Mesothelial cell of epicardium (in vitro differentiated cells): ENCODE measurements around the gene SLC28A1. TPM values are rescaled to one million over a fixed set of nuclear protein-coding genes. Genes with fewer than 3 reads are reported as not detected.
"Not testable (repeated sequence)": the region's sequence is repeated elsewhere in the genome, so short reads cannot be mapped to it uniquely, and the experiment has no call there.

Experiments used
- DNase-seq, 2 experiments: peaks; one replicate each; pipeline ENCODE4 v3.0.0; 2021; ENCODE audit warnings: low spot score in 2 of 2; ENCODE audit not compliant: unreplicated experiment in 2 of 2
- H3K27ac Mint-ChIP-seq: 2 replicates; pipeline ENCODE4 v1.8.0; 2021; ENCODE audit warnings: mixed read lengths
- H3K27me3 Mint-ChIP-seq: 2 replicates; pipeline ENCODE4 v1.8.0; 2021; ENCODE audit warnings: low read depth, mixed read lengths
- H3K36me3 Mint-ChIP-seq: 2 replicates; pipeline ENCODE4 v1.8.0; 2021; ENCODE audit warnings: mixed read lengths
- H3K4me1 Mint-ChIP-seq: 2 replicates; pipeline ENCODE4 v1.8.0; 2021; ENCODE audit warnings: mixed read lengths
- H3K4me3 Mint-ChIP-seq: 2 replicates; pipeline ENCODE4 v1.8.0; 2021; ENCODE audit warnings: mild to moderate bottlenecking, moderate library complexity, mixed read lengths
- H3K9me3 Mint-ChIP-seq: 2 replicates; pipeline ENCODE4 v1.8.0; 2021; ENCODE audit warnings: mixed read lengths
- CTCF ChIP-seq: fragments of 200-600 bp; sonication (generic); IDR thresholded peaks from one replicate; pipeline ENCODE4 v1.5.0; 2021; ENCODE audit warnings: antibody characterized with exemption; ENCODE audit not compliant: unreplicated experiment
- total RNA-seq: library from RNA; stranded (reverse); gene quantifications from 3 replicates; pipeline ENCODE4 v1.2.1, GENCODE V29; 2021

The SLC28A1 gene
- total RNA-seq, 1 donor from 2014 or later, result 0.20 TPM

GRCh38 chr15:84840255-84840654 is 44.2 kb upstream of the SLC28A1 start:
- peaks cover 8% of the 10 kb centered on the region for H3K36me3 Mint-ChIP-seq
- DNase-seq, result no peak
- no peaks in the 10 kb centered on the region for H3K27me3 Mint-ChIP-seq
- no peak overlapping the region for H3K4me3 Mint-ChIP-seq
- no peak overlapping the region for H3K27ac Mint-ChIP-seq
- H3K9me3 Mint-ChIP-seq, result peaks cover 1% of the 10 kb centered on the region
- TF ChIP-seq CTCF, result no peak
- no peaks in the 10 kb centered on the region for H3K4me1 Mint-ChIP-seq

- no peak overlapping the region for H3K27ac Mint-ChIP-seq
- DNase-seq, result no peak
- H3K27me3 Mint-ChIP-seq, result no peaks in the 10 kb centered on the region
- peaks cover 12% of the 10 kb centered on the region for H3K36me3 Mint-ChIP-seq
- H3K9me3 Mint-ChIP-seq, result peaks cover 5% of the 10 kb centered on the region
- no peak overlapping the region for H3K4me3 Mint-ChIP-seq
- no peaks in the 10 kb centered on the region for H3K4me1 Mint-ChIP-seq
- TF ChIP-seq CTCF, result no peak
Measured at GRCh38 chr15:84840741-84841429, 43.6 kb upstream of the SLC28A1 start.

GRCh38 chr15:84842781-84843180 is 41.7 kb upstream of the SLC28A1 start:
- peaks cover 28% of the 10 kb centered on the region for H3K36me3 Mint-ChIP-seq
- H3K27me3 Mint-ChIP-seq, result no peaks in the 10 kb centered on the region
- H3K9me3 Mint-ChIP-seq, result peaks cover 18% of the 10 kb centered on the region
- H3K4me3 Mint-ChIP-seq, result no peak overlapping the region
- no peak overlapping the region for H3K27ac Mint-ChIP-seq
- no peak for TF ChIP-seq CTCF
- DNase-seq, result no peak
- H3K4me1 Mint-ChIP-seq, result no peaks in the 10 kb centered on the region

- Mint-ChIP-seq H3K27ac (no peak overlapping the region), H3K4me3 (no peak overlapping the region), H3K27me3 (no peaks in the 10 kb centered on the region), H3K36me3 (peaks cover 34% of the 10 kb centered on the region), H3K4me1 (no peaks in the 10 kb centered on the region), H3K9me3 (peaks cover 22% of the 10 kb centered on the region)
- DNase-seq, result no peak
- TF ChIP-seq CTCF, result no peak
Measured at GRCh38 chr15:84844964-84845363, 39.5 kb upstream of the SLC28A1 start.

GRCh38 chr15:84845631-84846030 is 38.8 kb upstream of the SLC28A1 start:
- H3K4me1 Mint-ChIP-seq, H3K4me3 Mint-ChIP-seq, H3K27ac Mint-ChIP-seq, DNase-seq, H3K27me3 Mint-ChIP-seq: not testable (repeated sequence)
- Mint-ChIP-seq H3K9me3 (peaks cover 22% of the 10 kb centered on the region), H3K36me3 (peaks cover 34% of the 10 kb centered on the region)
- TF ChIP-seq CTCF, result peak; percentile 52
